ENCODE results near the gene UBASH3B. TPM values are rescaled to one million over a fixed set of nuclear protein-coding genes. Genes with fewer than 3 reads are reported as not detected.

The UBASH3B gene
- total RNA-seq, 1 experiment from 2014 or later, result 81.9 TPM

- Histone ChIP-seq H3K27ac (no peak overlapping the region), H3K79me2 (ENCODE audit: low read depth) (no peaks in the 10 kb centered on the region), H3K9me3 (ENCODE audit: insufficient read depth, low read depth) (no peaks in the 10 kb centered on the region), H4K20me1 (ENCODE audit: insufficient read depth) (no peaks in the 10 kb centered on the region), H3K4me1 (replicated peaks; ENCODE audit: insufficient read depth) (peaks cover 9% of the 10 kb centered on the region), H3F3A (ENCODE audit: insufficient read depth, low read depth) (peaks cover 10% of the 10 kb centered on the region; the same call in 1 of the 2 replicates), H3K27me3 (ENCODE audit: insufficient read depth, low read depth) (no peaks in the 10 kb centered on the region), H2AFZ (no peak overlapping the region), H3K9me2 (ENCODE audit: insufficient read depth) (no peaks in the 10 kb centered on the region), H3K36me3 (ENCODE audit: low read depth) (no peaks in the 10 kb centered on the region), H3K4me2 (no peak overlapping the region), H3K4me3 (no peak overlapping the region)
- POLR2A ChIA-PET (ENCODE audit: unreplicated experiment), result interaction anchor here (0.6 kb wide), 1 partner anchor 30 kb away, joined by 10 read pairs; no protein-coding TSS in a partner anchor
- CTCF ChIA-PET, result interaction anchor here (0.7 kb wide), 2 partner anchors 226 to 428 kb away, joined by 5 to 9 read pairs; no protein-coding TSS in a partner anchor
- no TSS peak for BruUV-seq (replicated peaks)
- peak in 1 of 2 experiments; percentile 3 for DNase-seq
- intact Hi-C loops (cut with micrococcal nuclease; ENCODE audit: unreplicated experiment), result loop anchor here (5.0 kb wide), 1 partner anchor 436 kb away; the partner anchor contains the start of gene HSPA8
- no peak for TF ChIP-seq CTCF (conservative IDR thresholded peaks at IDR 0.05)
- no peak for TF ChIP-seq EZH2 (IDR thresholded peaks at IDR 0.05; ENCODE audit: low read depth)
Observed at GRCh38 chr11:122625976-122626665, 29.4 kb upstream of the UBASH3B start.

- no TSS peak for BruUV-seq (replicated peaks)
- no peaks in the 10 kb centered on the region for H3K36me3 ChIP-seq (ENCODE audit: low read depth)
- POLR2A ChIA-PET (ENCODE audit: unreplicated experiment), result no interaction called here
- H3K79me2 ChIP-seq (ENCODE audit: low read depth), result no peaks in the 10 kb centered on the region
- CTCF ChIA-PET, result interaction anchor here (0.6 to 1.6 kb wide), 3 partner anchors 131 to 279 kb away, joined by 4 to 20 read pairs (median 5); no protein-coding TSS in a partner anchor
- peaks cover 22% of the 10 kb centered on the region for H3F3A ChIP-seq (ENCODE audit: insufficient read depth, low read depth)
- no peaks in the 10 kb centered on the region for H3K27me3 ChIP-seq (ENCODE audit: insufficient read depth, low read depth)
- no peak overlapping the region for H3K4me2 ChIP-seq
- H3K4me3 ChIP-seq, result no peak overlapping the region
- H3K9me3 ChIP-seq (ENCODE audit: insufficient read depth, low read depth), result no peaks in the 10 kb centered on the region
- intact Hi-C loops (cut with micrococcal nuclease; ENCODE audit: unreplicated experiment), result loop anchor here (5.0 kb wide), 1 partner anchor 435 kb away; the partner anchor contains the start of gene HSPA8
- no peak for TF ChIP-seq EZH2 (IDR thresholded peaks at IDR 0.05; ENCODE audit: low read depth)
- no peak for TF ChIP-seq CTCF (conservative IDR thresholded peaks at IDR 0.05)
- H3K9me2 ChIP-seq (ENCODE audit: insufficient read depth), result no peaks in the 10 kb centered on the region
- peak in 1 of 2 experiments; percentile 20 for DNase-seq
- H3K27ac ChIP-seq, result no peak overlapping the region
- H4K20me1 ChIP-seq (ENCODE audit: insufficient read depth), result no peaks in the 10 kb centered on the region
- no peak overlapping the region for H2AFZ ChIP-seq
- peaks cover 24% of the 10 kb centered on the region for H3K4me1 ChIP-seq (replicated peaks; ENCODE audit: insufficient read depth)
Observed at GRCh38 chr11:122627745-122628144, 27.8 kb upstream of the UBASH3B start.

- peak; percentile 86 for TF ChIP-seq CTCF (conservative IDR thresholded peaks at IDR 0.05)
- TF ChIP-seq EZH2 (IDR thresholded peaks at IDR 0.05; ENCODE audit: low read depth), result no peak
- POLR2A ChIA-PET (ENCODE audit: unreplicated experiment), result no interaction called here
- BruUV-seq (replicated peaks), result no TSS peak
- CTCF ChIA-PET, result interaction anchor here (0.6 to 1.6 kb wide), 20 partner anchors 29 to 967 kb away, joined by 3 to 20 read pairs (median 4); no protein-coding TSS in a partner anchor
- intact Hi-C loops (cut with micrococcal nuclease; ENCODE audit: unreplicated experiment), result loop anchor here (1.0 to 5.0 kb wide), 3 partner anchors 152 to 433 kb away; partner anchors contain the start of gene HSPA8
- H2AFZ ChIP-seq, result no peak overlapping the region
- no peak overlapping the region for H3K4me3 ChIP-seq
- no peaks in the 10 kb centered on the region for H3K79me2 ChIP-seq (ENCODE audit: low read depth)
- H3K9me2 ChIP-seq (ENCODE audit: insufficient read depth), result no peaks in the 10 kb centered on the region
- no peak overlapping the region for H3K27ac ChIP-seq
- peaks cover 36% of the 10 kb centered on the region for H3K4me1 ChIP-seq (replicated peaks; ENCODE audit: insufficient read depth)
- H3K27me3 ChIP-seq (ENCODE audit: insufficient read depth, low read depth), result no peaks in the 10 kb centered on the region
- H3K36me3 ChIP-seq (ENCODE audit: low read depth), result no peaks in the 10 kb centered on the region
- no peaks in the 10 kb centered on the region for H3K9me3 ChIP-seq (ENCODE audit: insufficient read depth, low read depth)
- no peaks in the 10 kb centered on the region for H4K20me1 ChIP-seq (ENCODE audit: insufficient read depth)
- H3K4me2 ChIP-seq, result no peak overlapping the region
- peak; percentile 53 to 65 for DNase-seq
- peaks cover 32% of the 10 kb centered on the region for H3F3A ChIP-seq (ENCODE audit: insufficient read depth, low read depth)
Observed at GRCh38 chr11:122628810-122629555, 26.5 kb upstream of the UBASH3B start.

Measured in PC-9 (cell line).